ENCODE data around the gene EPHA6.

- TF ChIP-seq CTCF (IDR thresholded peaks at IDR 0.05) (no peak), POLR2A (IDR thresholded peaks at IDR 0.05) (no peak)
These were observed 950.9 kb downstream of the EPHA6 start for GRCh38 chr3:97765336-97765735.
